ENCODE data around the gene MALRD1. TPM values are rescaled to one million over a fixed set of nuclear protein-coding genes. Genes with fewer than 3 reads are reported as not detected.

MALRD1 gene
- total RNA-seq, 1 donor from 2014 or later = 0.45 TPM

GRCh38 chr10:19654576-19654975 is 606.0 kb downstream of the MALRD1 start:
- Histone ChIP-seq H3K4me3 (ENCODE audit: insufficient read depth, low read depth, low read length) (no peak overlapping the region), H4K20me1 (ENCODE audit: insufficient read depth, low read length) (no peaks in the 10 kb centered on the region), H3K4me1 (ENCODE audit: insufficient read depth, low read length) (peaks cover 42% of the 10 kb centered on the region), H3K9me3 (ENCODE audit: insufficient read depth, low read depth, low read length) (no peaks in the 10 kb centered on the region), H3K36me3 (ENCODE audit: insufficient read depth, low read length) (no peaks in the 10 kb centered on the region), H2AFZ (ENCODE audit: low read depth, low read length) (no peak overlapping the region), H3K27ac (ENCODE audit: low read depth, low read length) (peak overlapping the region; percentile 80), H3K79me2 (ENCODE audit: insufficient read depth, low read length) (no peaks in the 10 kb centered on the region), H3K27me3 (ENCODE audit: insufficient read depth, low read length) (no peaks in the 10 kb centered on the region), H3K4me2 (ENCODE audit: low read length) (peak overlapping the region; percentile 77), H3K9ac (ENCODE audit: low read length) (peak overlapping the region; percentile 66)
- TF ChIP-seq EZH2 (IDR thresholded peaks at IDR 0.05; ENCODE audit: insufficient read depth, low read length) = no peak
- no peak for TF ChIP-seq CTCF (IDR thresholded peaks at IDR 0.05; ENCODE audit: insufficient read depth, low read depth, low read length)
- peak overlapping the region; percentile 99 for H3K27ac Mint-ChIP-seq (ENCODE audit: unreplicated experiment)
- peaks cover 56% of the 10 kb centered on the region for H3K4me1 Mint-ChIP-seq (ENCODE audit: low read depth, unreplicated experiment)
- no peak overlapping the region for H3K4me3 Mint-ChIP-seq (ENCODE audit: unreplicated experiment)
- no peaks in the 10 kb centered on the region for H3K27me3 Mint-ChIP-seq (ENCODE audit: low read depth, unreplicated experiment)
- no peaks in the 10 kb centered on the region for H3K36me3 Mint-ChIP-seq (ENCODE audit: low read depth, unreplicated experiment)
- H3K9me3 Mint-ChIP-seq (ENCODE audit: unreplicated experiment) = peaks cover 2% of the 10 kb centered on the region
- FAIRE-seq = peak; percentile 79
- peak; percentile 81 for DNase-seq (ENCODE audit: low read depth)

GRCh38 chr10:19656420-19657042 is 607.9 kb downstream of the MALRD1 start:
- Histone ChIP-seq H2AFZ (ENCODE audit: low read depth, low read length) (no peak overlapping the region), H3K27ac (ENCODE audit: low read depth, low read length) (no peak overlapping the region), H3K4me2 (ENCODE audit: low read length) (no peak overlapping the region), H3K36me3 (ENCODE audit: insufficient read depth, low read length) (no peaks in the 10 kb centered on the region), H3K9ac (ENCODE audit: low read length) (no peak overlapping the region), H3K9me3 (ENCODE audit: insufficient read depth, low read depth, low read length) (no peaks in the 10 kb centered on the region), H3K79me2 (ENCODE audit: insufficient read depth, low read length) (no peaks in the 10 kb centered on the region), H3K27me3 (ENCODE audit: insufficient read depth, low read length) (no peaks in the 10 kb centered on the region), H4K20me1 (ENCODE audit: insufficient read depth, low read length) (no peaks in the 10 kb centered on the region), H3K4me3 (ENCODE audit: insufficient read depth, low read depth, low read length) (no peak overlapping the region), H3K4me1 (ENCODE audit: insufficient read depth, low read length) (peaks cover 46% of the 10 kb centered on the region)
- no peak for TF ChIP-seq EZH2 (IDR thresholded peaks at IDR 0.05; ENCODE audit: insufficient read depth, low read length)
- TF ChIP-seq CTCF (IDR thresholded peaks at IDR 0.05; ENCODE audit: insufficient read depth, low read depth, low read length) = no peak
- no peak for DNase-seq (ENCODE audit: low read depth)
- no peak overlapping the region for H3K27ac Mint-ChIP-seq (ENCODE audit: unreplicated experiment)
- H3K27me3 Mint-ChIP-seq (ENCODE audit: low read depth, unreplicated experiment) = no peaks in the 10 kb centered on the region
- H3K9me3 Mint-ChIP-seq (ENCODE audit: unreplicated experiment) = peaks cover 2% of the 10 kb centered on the region
- H3K4me1 Mint-ChIP-seq (ENCODE audit: low read depth, unreplicated experiment) = peaks cover 61% of the 10 kb centered on the region
- H3K4me3 Mint-ChIP-seq (ENCODE audit: unreplicated experiment) = no peak overlapping the region
- no peaks in the 10 kb centered on the region for H3K36me3 Mint-ChIP-seq (ENCODE audit: low read depth, unreplicated experiment)
- no peak for FAIRE-seq

GRCh38 chr10:19658131-19658530 is 609.5 kb downstream of the MALRD1 start:
- Mint-ChIP-seq H3K4me3 (ENCODE audit: unreplicated experiment) (no peak overlapping the region), H3K27ac (ENCODE audit: unreplicated experiment) (peak overlapping the region; percentile 70), H3K36me3 (ENCODE audit: low read depth, unreplicated experiment) (no peaks in the 10 kb centered on the region), H3K27me3 (ENCODE audit: low read depth, unreplicated experiment) (no peaks in the 10 kb centered on the region), H3K9me3 (ENCODE audit: unreplicated experiment) (no peaks in the 10 kb centered on the region), H3K4me1 (ENCODE audit: low read depth, unreplicated experiment) (peaks cover 55% of the 10 kb centered on the region)
- FAIRE-seq (no peak), DNase-seq (ENCODE audit: low read depth) (peak; percentile 52)
- Histone ChIP-seq H3K9me3 (ENCODE audit: insufficient read depth, low read depth, low read length) (no peaks in the 10 kb centered on the region), H3K36me3 (ENCODE audit: insufficient read depth, low read length) (no peaks in the 10 kb centered on the region), H3K9ac (ENCODE audit: low read length) (peak overlapping the region; percentile 25), H3K4me3 (ENCODE audit: insufficient read depth, low read depth, low read length) (no peak overlapping the region), H3K4me2 (ENCODE audit: low read length) (peak overlapping the region; percentile 46), H3K27ac (ENCODE audit: low read depth, low read length) (peak overlapping the region; percentile 70), H2AFZ (ENCODE audit: low read depth, low read length) (no peak overlapping the region), H3K79me2 (ENCODE audit: insufficient read depth, low read length) (no peaks in the 10 kb centered on the region), H3K4me1 (ENCODE audit: insufficient read depth, low read length) (peaks cover 46% of the 10 kb centered on the region), H3K27me3 (ENCODE audit: insufficient read depth, low read length) (no peaks in the 10 kb centered on the region), H4K20me1 (ENCODE audit: insufficient read depth, low read length) (no peaks in the 10 kb centered on the region)
- no peak for TF ChIP-seq CTCF (IDR thresholded peaks at IDR 0.05; ENCODE audit: insufficient read depth, low read depth, low read length)
- TF ChIP-seq EZH2 (IDR thresholded peaks at IDR 0.05; ENCODE audit: insufficient read depth, low read length) = no peak
